Epithelial cell of proximal tubule (primary cell): ENCODE measurements around the gene LENEP. TPM values are rescaled to one million over a fixed set of nuclear protein-coding genes. Genes with fewer than 3 reads are reported as not detected.

Source experiments
- DNase-seq: peaks from one replicate; pipeline ENCODE4 v3.0.0-alpha.2; 2011; ENCODE audit warnings: low read depth
- H3K4me3 ChIP-seq: 2 replicates; pipeline ENCODE4 v1.5.1; 2011; ENCODE audit warnings: low read depth, mild to moderate bottlenecking, low read length
- total RNA-seq: library from RNA; depleted of rRNA; stranded (reverse); fragments of >200 nt; gene quantifications from 2 replicates; pipeline ENCODE4 v1.2.3, GENCODE V29; 2015
- TF ChIP-seq, protein P1 (sequence below): conservative IDR thresholded peaks from 2 replicates; pipeline ENCODE4 v1.5.1; 2012; ENCODE audit warnings: low read depth, mild to moderate bottlenecking, low read length

Gene LENEP
- total RNA-seq, 1 donor from 2014 or later = not detected

GRCh38 chr1:154966111-154966510, 27.3 kb upstream of the LENEP start:
- no peak for DNase-seq
- H3K4me3 ChIP-seq = no peak overlapping the region
- TF ChIP-seq, protein P1, sequence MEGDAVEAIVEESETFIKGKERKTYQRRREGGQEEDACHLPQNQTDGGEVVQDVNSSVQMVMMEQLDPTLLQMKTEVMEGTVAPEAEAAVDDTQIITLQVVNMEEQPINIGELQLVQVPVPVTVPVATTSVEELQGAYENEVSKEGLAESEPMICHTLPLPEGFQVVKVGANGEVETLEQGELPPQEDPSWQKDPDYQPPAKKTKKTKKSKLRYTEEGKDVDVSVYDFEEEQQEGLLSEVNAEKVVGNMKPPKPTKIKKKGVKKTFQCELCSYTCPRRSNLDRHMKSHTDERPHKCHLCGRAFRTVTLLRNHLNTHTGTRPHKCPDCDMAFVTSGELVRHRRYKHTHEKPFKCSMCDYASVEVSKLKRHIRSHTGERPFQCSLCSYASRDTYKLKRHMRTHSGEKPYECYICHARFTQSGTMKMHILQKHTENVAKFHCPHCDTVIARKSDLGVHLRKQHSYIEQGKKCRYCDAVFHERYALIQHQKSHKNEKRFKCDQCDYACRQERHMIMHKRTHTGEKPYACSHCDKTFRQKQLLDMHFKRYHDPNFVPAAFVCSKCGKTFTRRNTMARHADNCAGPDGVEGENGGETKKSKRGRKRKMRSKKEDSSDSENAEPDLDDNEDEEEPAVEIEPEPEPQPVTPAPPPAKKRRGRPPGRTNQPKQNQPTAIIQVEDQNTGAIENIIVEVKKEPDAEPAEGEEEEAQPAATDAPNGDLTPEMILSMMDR = no peak

DNA sequence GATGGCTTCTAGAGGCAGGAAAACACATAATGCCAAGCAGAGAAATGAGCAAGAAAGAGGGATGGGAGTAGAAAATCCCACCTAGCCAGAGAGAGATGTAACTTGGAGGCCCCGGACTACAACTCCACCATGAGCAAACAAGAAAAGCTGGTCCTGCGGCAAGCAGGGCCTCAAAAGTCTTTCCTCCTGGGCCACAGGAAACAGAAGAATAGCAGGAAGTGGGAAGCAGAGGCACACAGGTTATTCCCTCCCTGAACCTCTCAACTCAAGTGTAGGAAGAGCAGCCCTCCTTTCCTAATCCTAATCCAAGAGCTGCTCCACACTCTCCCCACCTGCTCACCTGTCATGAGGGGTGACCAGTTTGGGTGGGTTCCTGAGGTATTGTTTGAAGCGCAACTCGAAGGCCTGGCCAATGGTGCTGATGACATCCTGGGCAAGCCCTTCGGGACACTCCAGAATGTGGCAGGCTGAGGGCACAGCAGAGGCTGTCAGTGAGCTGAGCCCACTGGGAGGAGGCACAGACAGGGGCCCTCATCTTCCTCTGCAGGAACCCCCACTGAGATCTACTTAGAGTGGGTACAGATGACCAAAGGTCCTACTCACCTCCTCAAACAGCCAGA, 25.9 kb upstream of the LENEP start:
- DNase-seq = no peak
- no peak overlapping the region for H3K4me3 ChIP-seq

DNA sequence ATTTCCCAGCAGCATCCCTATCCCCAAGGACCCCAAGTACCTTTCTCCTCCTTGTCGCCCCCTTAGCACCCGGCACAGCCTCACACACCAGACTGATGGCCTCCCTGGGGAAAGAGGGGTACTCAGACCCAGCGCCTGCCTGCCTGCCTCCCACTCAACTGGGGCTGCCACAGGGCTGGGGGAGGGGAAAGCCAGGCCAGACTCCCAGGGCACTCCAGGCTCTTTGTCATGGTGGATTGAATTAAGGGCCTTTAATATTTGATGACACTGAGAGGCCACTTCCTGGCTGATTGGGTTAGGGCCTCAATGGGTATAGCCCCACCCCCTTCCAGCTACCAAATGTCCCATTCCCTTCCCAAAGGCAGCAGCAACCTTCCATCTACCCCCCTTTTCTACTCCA, 24.7 kb upstream of the LENEP start:
- no peak for DNase-seq
- TF ChIP-seq, protein P1 = no peak
- peak overlapping the region; percentile 54 for H3K4me3 ChIP-seq

More for the DNA sequence above, 25.9 kb upstream of the LENEP start:
- TF ChIP-seq, protein P1 = no peak

- TF ChIP-seq, protein P1 = no peak
- peak overlapping the region; percentile 54 for H3K4me3 ChIP-seq
- no peak for DNase-seq
Measured at GRCh38 chr1:154969246-154969645, 24.1 kb upstream of the LENEP start.

GRCh38 chr1:154969860-154970452, 23.4 kb upstream of the LENEP start:
- peak overlapping the region; percentile 54 for H3K4me3 ChIP-seq
- DNase-seq = no peak
- TF ChIP-seq, protein P1 = no peak

DNA sequence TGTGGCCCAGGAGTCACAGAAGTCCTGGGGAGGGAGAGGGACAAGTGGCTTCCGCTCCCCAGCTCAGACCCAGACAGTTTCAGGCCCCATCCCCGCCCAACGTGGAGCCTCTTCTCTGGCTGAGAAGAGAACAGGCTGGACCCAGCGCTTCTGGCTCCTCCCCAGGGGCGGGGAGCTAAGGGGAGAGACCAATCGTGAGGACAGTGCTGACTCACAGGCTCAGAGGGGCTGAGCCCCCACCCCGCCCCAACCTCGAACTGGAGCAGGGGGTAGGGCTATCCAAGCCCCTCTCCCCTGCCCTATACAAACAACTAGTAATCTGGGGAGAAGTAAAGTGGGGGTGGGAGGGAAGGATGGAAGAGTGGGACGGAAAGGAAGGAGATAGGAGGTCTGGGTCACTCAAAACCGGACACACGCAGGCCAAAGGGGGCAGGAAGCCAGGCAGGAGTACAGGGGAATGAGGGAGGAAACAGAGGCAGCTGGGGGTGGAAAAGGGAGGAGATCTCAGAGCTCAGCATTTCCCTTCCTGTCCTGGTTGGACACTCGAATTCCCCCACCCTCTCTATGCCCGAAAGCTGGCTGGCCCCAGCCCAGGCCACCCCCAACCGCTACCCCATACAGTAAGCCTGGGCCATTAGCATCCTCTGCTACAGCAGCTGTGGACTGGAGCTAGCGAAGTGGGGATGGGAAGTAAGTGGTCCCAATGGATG, 22.6 kb upstream of the LENEP start, which contains the start of gene SHC1:
SHC1 (minus strand) TSS at position 117 of the 710 bp plus-strand sequence. CDS start 221 bp downstream, outside the sequence.
- DNase-seq = no peak
- peak within 1 kb of the TSS; percentile 54 for H3K4me3 ChIP-seq
- TF ChIP-seq, protein P1 = no peak
